Thyroid gland (tissue), 4 donors: Measurements from ENCODE around the gene TMEM131. TPM values are rescaled to one million over a fixed set of nuclear protein-coding genes. Genes with fewer than 3 reads are reported as not detected.

ENCODE experiments used
- DNase-seq, 2 donors: peaks; one replicate each; pipeline ENCODE4 v3.0.0-alpha.2; 2019
- H3K27ac ChIP-seq, 3 donors: fragments of 200-600 bp; sonication (generic); 1 replicate in 2 of 3; 2 replicates in 1 of 3; pipeline ENCODE4 v1.5.1; 2016 to 2019; ENCODE audit warnings: mild to moderate bottlenecking in 1 of 3, moderate library complexity in 1 of 3
- H3K27me3 ChIP-seq: fragments of 200-600 bp; sonication (generic); one replicate; pipeline ENCODE4 v1.5.1; 2019
- H3K36me3 ChIP-seq, 2 donors: fragments of 200-600 bp; sonication (generic); one replicate each; pipeline ENCODE4 v1.5.1; 2016 to 2019
- H3K4me1 ChIP-seq, 2 donors: fragments of 200-600 bp; sonication (generic); one replicate each; pipeline ENCODE4 v1.5.1; 2017 to 2019
- H3K4me3 ChIP-seq, 3 donors: fragments of 200-600 bp; sonication (generic); replicated peaks in 1 of 3; 1 replicate in 2 of 3; 2 replicates in 1 of 3; pipeline ENCODE4 v1.5.1; 2016; ENCODE audit warnings: mild to moderate bottlenecking in 1 of 3
- H3K9me3 ChIP-seq: fragments of 200-600 bp; sonication (generic); one replicate; pipeline ENCODE4 v1.5.1; 2017
- POLR2A ChIP-seq, 2 donors: fragments of 450-650 bp; IDR thresholded peaks; one replicate each; pipeline ENCODE4 v1.6.1; 2017; ENCODE audit warnings: antibody characterized with exemption in 2 of 2, mild to moderate bottlenecking in 2 of 2, moderate library complexity in 1 of 2
- WGBS, 2 donors: methylation state at CpG; one replicate each; pipeline ENCODE4 v1.1.5; 2017; 5-methylcytosine and 5-hydroxymethylcytosine counted together
- intact Hi-C: fragments of 100-400 bp; cut with DNase I; formaldehyde crosslinking; loops from one replicate; pipeline ENCODE4 v1.15.1; 2023
- total RNA-seq, 4 donors: library from RNA; depleted of rRNA; stranded (reverse); fragments of >200 nt; gene quantifications; one replicate each; pipeline ENCODE4 v1.2.3, GENCODE V29; 2016
- TF ChIP-seq, protein P1 (sequence below), 6 experiments: fragments of 200-600 bp in 3 of 6; fragments of 450-650 bp in 3 of 6; sonication (generic) in 3 of 6; IDR thresholded peaks; one replicate each; pipeline ENCODE4 v1.5.1; 2016 to 2019; ENCODE audit warnings: antibody characterized with exemption in 6 of 6, mild to moderate bottlenecking in 2 of 6, inconsistent platforms in 1 of 6, moderate library complexity in 1 of 6

The TMEM131 gene
- total RNA-seq, 4 donors from 2014 or later, result 28.6 to 47.0 (median 35.2) TPM

DNA sequence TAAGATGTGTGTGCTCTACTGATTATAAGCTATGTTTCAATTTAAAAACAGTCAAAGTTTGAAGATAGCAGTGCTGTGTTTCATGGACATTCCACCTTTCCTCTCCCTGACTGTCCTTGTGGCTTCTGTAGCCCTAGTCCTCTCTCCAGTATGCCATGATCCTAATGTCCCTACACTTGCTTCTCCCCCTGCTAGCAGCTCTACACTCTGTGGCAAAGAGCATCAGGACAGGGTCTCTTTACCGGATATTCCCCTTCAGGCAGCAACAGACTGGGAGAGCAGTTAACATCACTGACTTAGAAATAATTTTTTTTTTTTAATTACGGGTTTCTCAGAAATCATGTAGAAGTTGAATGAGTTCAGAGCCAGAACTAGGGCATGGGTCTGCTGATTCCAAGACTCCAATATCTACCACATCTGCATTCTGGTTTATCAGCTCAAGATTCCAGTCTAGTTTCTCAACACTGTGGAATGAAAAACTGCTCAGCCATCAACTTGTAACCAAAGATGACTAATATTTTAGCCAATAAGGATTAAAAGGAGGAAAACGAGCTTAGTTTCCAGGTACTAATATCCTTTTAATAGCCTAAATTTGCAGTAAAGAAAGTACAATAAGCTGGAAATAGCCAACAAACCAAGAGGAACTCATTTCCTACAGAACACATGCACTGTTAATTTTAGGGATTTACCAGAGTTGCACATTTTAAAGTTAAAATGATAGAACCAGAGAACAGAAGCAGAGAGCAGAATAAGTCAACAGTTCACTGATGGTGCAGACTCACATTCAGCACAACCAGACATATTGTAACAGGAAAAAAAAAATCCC is 45.2 kb downstream of the TMEM131 start:
- no peaks in the 10 kb centered on the region for H3K36me3 ChIP-seq
- intact Hi-C loops, result no loop called here
- WGBS, 2 donors, result 73 to 84% methylated on average over 3 of the region's 3 CpGs
- no peak overlapping the region for H3K27ac ChIP-seq
- no peak overlapping the region for H3K4me3 ChIP-seq
- DNase-seq, result no peak
- peaks cover 0 to 9% of the 10 kb centered on the region in 2 donors for H3K4me1 ChIP-seq
- H3K27me3 ChIP-seq, result no peaks in the 10 kb centered on the region
- H3K9me3 ChIP-seq, result no peaks in the 10 kb centered on the region
- TF ChIP-seq POLR2A (IDR thresholded peaks at IDR 0.05), result no peak
- TF ChIP-seq, protein P1, sequence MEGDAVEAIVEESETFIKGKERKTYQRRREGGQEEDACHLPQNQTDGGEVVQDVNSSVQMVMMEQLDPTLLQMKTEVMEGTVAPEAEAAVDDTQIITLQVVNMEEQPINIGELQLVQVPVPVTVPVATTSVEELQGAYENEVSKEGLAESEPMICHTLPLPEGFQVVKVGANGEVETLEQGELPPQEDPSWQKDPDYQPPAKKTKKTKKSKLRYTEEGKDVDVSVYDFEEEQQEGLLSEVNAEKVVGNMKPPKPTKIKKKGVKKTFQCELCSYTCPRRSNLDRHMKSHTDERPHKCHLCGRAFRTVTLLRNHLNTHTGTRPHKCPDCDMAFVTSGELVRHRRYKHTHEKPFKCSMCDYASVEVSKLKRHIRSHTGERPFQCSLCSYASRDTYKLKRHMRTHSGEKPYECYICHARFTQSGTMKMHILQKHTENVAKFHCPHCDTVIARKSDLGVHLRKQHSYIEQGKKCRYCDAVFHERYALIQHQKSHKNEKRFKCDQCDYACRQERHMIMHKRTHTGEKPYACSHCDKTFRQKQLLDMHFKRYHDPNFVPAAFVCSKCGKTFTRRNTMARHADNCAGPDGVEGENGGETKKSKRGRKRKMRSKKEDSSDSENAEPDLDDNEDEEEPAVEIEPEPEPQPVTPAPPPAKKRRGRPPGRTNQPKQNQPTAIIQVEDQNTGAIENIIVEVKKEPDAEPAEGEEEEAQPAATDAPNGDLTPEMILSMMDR (IDR thresholded peaks at IDR 0.05), result no peak

DNA sequence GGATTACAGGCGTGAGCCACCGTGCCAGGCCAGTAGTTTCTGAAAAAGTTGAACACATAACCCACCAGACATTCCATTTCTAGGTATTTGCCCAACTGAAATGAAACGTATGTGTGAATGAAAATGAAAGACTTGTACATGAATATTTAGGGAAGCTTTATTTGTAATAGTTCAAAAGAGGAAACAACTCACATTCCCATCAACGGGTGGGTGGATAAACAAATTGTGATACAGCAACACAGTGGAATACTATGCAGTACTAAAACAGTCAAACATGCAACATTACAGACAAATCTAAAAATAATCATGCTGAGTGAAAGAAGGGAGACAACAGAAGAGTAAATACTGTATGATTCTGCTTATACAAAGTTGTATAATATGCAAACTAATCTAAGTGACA is 46.8 kb downstream of the TMEM131 start:
- TF ChIP-seq POLR2A (IDR thresholded peaks at IDR 0.05), result no peak
- TF ChIP-seq, protein P1 (IDR thresholded peaks at IDR 0.05), result no peak
- Histone ChIP-seq H3K36me3 (no peaks in the 10 kb centered on the region), H3K9me3 (no peaks in the 10 kb centered on the region), H3K4me3 (no peak overlapping the region), H3K4me1 (peaks cover 0 to 9% of the 10 kb centered on the region in 2 donors), H3K27ac (no peak overlapping the region), H3K27me3 (no peaks in the 10 kb centered on the region)
- intact Hi-C loops, result no loop called here
- whole genome bisulfite sequencing, 2 donors, result 78 to 80% methylated on average over 4 of the region's 4 CpGs
- no peak for DNase-seq

DNA sequence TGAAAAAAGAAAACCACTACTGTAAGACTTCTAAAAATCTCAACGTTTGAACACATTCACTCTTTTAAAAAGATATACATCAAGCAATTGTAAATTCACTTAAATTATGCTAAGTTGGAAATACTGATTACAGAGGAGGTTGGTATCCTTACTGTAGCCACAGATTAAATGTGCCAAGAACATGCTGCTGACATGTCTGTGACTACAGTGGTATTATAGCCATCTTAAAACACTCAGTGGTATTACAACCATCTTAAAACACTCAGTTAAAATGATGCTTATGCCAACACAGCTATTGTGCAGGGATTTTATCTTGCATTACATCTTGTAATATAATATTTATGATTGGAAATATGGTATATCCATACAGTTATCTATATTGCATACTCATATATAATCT is 50.0 kb downstream of the TMEM131 start:
- no peak overlapping the region for H3K4me3 ChIP-seq
- intact Hi-C loops, result no loop called here
- 57 to 64% methylated on average over 1 of the region's 1 CpG for WGBS, 2 donors
- H3K4me1 ChIP-seq, result peaks cover 0 to 9% of the 10 kb centered on the region in 2 donors
- DNase-seq, result no peak
- H3K9me3 ChIP-seq, result no peaks in the 10 kb centered on the region
- no peaks in the 10 kb centered on the region for H3K27me3 ChIP-seq
- TF ChIP-seq POLR2A (IDR thresholded peaks at IDR 0.05), result no peak
- TF ChIP-seq, protein P1 (IDR thresholded peaks at IDR 0.05), result no peak
- H3K36me3 ChIP-seq, result no peaks in the 10 kb centered on the region
- no peak overlapping the region for H3K27ac ChIP-seq

DNA sequence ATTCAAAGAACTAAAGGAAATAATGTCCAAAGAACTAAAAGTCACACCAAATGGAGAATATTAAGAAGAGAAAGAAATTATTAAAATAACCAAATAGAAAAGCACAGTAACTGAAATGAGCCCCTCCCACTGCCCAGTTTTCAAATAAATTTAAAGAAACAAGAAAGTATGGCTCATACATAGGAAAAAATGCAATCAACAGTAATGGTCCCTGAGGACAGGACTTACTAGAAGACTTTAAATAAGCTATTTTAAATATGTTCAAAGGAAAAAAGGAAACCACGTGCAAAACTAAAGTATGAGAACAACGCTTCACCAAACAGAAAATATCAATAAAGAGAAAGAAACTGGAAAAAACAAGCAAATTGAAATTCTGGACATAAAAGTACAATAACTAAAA is 58.9 kb downstream of the TMEM131 start:
- intact Hi-C loops, result no loop called here
- no peak overlapping the region for H3K27ac ChIP-seq
- WGBS, 2 donors, result 68 to 78% methylated on average over 2 of the region's 2 CpGs
- no peaks in the 10 kb centered on the region for H3K36me3 ChIP-seq
- DNase-seq, result no peak
- TF ChIP-seq, protein P1 (IDR thresholded peaks at IDR 0.05), result no peak
- no peak for TF ChIP-seq POLR2A (IDR thresholded peaks at IDR 0.05)
- peaks cover 19 to 21% of the 10 kb centered on the region in 2 donors for H3K4me1 ChIP-seq
- no peaks in the 10 kb centered on the region for H3K9me3 ChIP-seq
- no peak overlapping the region for H3K4me3 ChIP-seq
- H3K27me3 ChIP-seq, result no peaks in the 10 kb centered on the region

DNA sequence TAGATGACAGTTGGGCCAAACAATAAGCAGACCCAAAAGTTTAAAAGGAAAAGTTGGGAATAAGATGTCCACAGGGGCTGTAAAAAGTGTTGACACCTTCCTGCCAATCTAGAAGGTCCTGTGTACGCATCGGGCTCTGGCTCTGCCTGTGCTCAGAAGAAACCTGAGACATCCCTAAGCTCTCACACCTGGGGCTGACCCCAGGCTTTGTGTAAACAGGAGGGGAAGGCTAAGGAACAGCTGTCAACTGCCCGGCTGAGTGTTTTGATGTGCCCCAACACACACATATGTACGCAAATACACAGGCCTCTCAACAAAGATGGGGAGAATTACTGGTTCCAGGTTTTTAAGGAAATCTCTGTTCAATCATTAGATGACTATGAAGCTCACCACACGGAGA is 59.5 kb downstream of the TMEM131 start:
- TF ChIP-seq POLR2A (IDR thresholded peaks at IDR 0.05), result no peak
- TF ChIP-seq, protein P1 (IDR thresholded peaks at IDR 0.05), result no peak
- Histone ChIP-seq H3K9me3 (no peaks in the 10 kb centered on the region), H3K27me3 (no peaks in the 10 kb centered on the region), H3K4me1 (peaks cover 19 to 21% of the 10 kb centered on the region in 2 donors), H3K4me3 (no peak overlapping the region), H3K27ac (no peak overlapping the region), H3K36me3 (no peaks in the 10 kb centered on the region)
- no peak for DNase-seq
- 51 to 60% methylated on average over 5 of the region's 5 CpGs for WGBS, 2 donors
- intact Hi-C loops, result no loop called here
